ENCODE measurements around the gene TAOK3. TPM values are rescaled to one million over a fixed set of nuclear protein-coding genes. Genes with fewer than 3 reads are reported as not detected.
A peak's percentile ranks its signal among the peaks of the same experiment; 100 is the strongest.

TAOK3 gene
- total RNA-seq, 1 donor from 2014 or later, result 18.3 TPM

DNA sequence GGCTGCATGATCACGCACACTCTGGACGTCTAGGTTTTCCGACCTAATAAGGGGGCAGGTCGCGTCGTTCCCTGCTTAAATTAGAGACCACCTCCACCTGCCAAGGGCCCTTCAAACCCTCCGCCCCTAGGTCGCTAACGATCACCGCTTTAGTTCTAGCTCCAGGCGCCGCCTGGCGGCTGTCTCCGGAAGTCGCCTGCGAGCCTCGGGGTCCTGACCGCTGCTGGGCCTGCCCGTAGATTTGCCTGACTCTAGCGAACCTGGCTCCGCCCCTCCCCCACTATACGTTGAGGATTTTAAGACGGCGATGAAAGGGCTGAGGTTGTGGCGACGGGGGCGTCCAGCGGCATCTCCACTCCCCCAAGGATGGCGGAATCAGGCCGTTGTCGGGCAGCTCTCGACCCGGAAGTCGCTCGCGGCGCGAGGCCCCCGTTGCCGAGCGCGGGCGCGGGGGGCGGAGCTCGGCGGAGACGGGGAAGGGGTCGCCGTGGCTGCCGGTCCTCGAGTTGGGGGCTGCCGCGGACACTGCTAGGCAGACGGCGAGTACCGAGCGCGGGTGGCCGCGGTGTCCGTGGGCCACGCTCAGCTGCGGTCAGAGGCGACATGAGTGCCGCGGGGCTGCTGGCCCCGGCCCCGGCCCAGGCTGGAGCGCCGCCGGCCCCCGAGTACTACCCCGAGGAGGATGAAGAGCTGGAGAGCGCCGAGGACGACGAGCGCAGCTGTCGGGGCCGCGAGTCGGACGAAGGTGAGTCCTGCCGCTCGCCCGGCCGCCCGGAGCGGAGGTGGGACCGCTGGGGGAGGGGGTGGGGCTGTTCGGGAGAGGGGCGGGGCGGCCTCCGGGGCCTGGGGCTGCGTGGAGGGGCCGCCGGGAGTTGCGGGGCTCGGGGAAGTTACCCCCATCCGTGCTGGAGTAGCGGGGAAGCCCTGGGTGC, 3.6 kb upstream of the TAOK3 start, which contains the start of gene SUDS3:
SUDS3 (plus strand) TSS at position 467 of the 932 bp plus-strand sequence; CDS start at position 604, 137 bp downstream.
- peak within 1 kb of the TSS; percentile 99 for H3K27ac Mint-ChIP-seq (ENCODE audit: unreplicated experiment)
- no peaks in the 10 kb centered on the region for H3K27me3 Mint-ChIP-seq (ENCODE audit: low read depth)
- H3K4me3 Mint-ChIP-seq (ENCODE audit: unreplicated experiment), result peak within 1 kb of the TSS; percentile 76
- H3K36me3 Mint-ChIP-seq (ENCODE audit: low read depth), result peaks cover 3% of the 10 kb centered on the region
- peak; percentile 93 for DNase-seq (ENCODE audit: low spot score)
- TF ChIP-seq, protein P1, sequence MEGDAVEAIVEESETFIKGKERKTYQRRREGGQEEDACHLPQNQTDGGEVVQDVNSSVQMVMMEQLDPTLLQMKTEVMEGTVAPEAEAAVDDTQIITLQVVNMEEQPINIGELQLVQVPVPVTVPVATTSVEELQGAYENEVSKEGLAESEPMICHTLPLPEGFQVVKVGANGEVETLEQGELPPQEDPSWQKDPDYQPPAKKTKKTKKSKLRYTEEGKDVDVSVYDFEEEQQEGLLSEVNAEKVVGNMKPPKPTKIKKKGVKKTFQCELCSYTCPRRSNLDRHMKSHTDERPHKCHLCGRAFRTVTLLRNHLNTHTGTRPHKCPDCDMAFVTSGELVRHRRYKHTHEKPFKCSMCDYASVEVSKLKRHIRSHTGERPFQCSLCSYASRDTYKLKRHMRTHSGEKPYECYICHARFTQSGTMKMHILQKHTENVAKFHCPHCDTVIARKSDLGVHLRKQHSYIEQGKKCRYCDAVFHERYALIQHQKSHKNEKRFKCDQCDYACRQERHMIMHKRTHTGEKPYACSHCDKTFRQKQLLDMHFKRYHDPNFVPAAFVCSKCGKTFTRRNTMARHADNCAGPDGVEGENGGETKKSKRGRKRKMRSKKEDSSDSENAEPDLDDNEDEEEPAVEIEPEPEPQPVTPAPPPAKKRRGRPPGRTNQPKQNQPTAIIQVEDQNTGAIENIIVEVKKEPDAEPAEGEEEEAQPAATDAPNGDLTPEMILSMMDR (IDR thresholded peaks at IDR 0.05), result peak; percentile 97
- peaks cover 36% of the 10 kb centered on the region for H3K4me1 Mint-ChIP-seq (ENCODE audit: low read depth)
- no peaks in the 10 kb centered on the region for H3K9me3 Mint-ChIP-seq (ENCODE audit: low read depth)

DNA sequence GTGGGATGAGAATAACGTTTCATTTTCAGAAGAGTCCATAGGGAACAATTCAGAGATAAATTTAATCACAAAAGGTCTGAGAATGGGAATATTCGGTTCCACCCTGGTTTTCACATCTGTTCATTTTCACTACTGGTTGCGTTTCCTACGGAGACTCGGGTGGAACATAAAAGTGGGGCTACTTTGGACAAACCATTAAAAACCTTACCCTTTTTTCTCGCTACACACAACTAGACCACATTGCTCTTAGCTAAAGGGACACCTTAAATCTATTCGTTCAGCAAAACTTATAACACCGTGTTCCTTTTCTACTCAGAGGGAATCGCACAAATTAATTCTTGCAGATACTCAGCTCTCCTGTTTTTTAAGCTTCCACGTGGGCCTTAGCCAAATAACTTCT, 2.6 kb upstream of the TAOK3 start:
- peaks cover 3% of the 10 kb centered on the region for H3K36me3 Mint-ChIP-seq (ENCODE audit: low read depth)
- TF ChIP-seq, protein P1 (IDR thresholded peaks at IDR 0.05), result no peak
- DNase-seq (ENCODE audit: low spot score), result no peak
- H3K27ac Mint-ChIP-seq (ENCODE audit: unreplicated experiment), result no peak overlapping the region
- H3K27me3 Mint-ChIP-seq (ENCODE audit: low read depth), result no peaks in the 10 kb centered on the region
- no peak overlapping the region for H3K4me3 Mint-ChIP-seq (ENCODE audit: unreplicated experiment)
- no peaks in the 10 kb centered on the region for H3K9me3 Mint-ChIP-seq (ENCODE audit: low read depth)
- peaks cover 46% of the 10 kb centered on the region for H3K4me1 Mint-ChIP-seq (ENCODE audit: low read depth)

DNA sequence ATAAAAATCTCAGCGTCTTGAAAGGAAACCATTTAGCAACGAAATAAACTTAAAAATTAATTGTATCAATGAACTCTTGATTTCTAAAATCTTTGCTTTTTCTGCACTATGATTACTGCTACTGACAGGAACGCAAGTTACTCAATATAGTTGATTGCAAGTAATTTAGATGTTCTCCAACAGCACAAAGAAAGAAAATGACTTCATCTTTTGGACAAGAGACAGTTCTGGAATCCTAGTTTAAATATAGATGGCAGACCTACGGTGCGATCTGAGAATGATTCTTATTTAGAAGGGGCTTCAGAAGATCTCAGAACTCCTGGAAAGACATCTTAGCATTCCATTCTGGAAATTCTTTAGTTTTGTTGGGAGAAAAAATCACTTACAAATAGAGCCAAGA, 2.2 kb upstream of the TAOK3 start:
- no peak overlapping the region for H3K27ac Mint-ChIP-seq (ENCODE audit: unreplicated experiment)
- no peak overlapping the region for H3K4me3 Mint-ChIP-seq (ENCODE audit: unreplicated experiment)
- no peak for DNase-seq (ENCODE audit: low spot score)
- peaks cover 1% of the 10 kb centered on the region for H3K36me3 Mint-ChIP-seq (ENCODE audit: low read depth)
- no peaks in the 10 kb centered on the region for H3K27me3 Mint-ChIP-seq (ENCODE audit: low read depth)
- peaks cover 47% of the 10 kb centered on the region for H3K4me1 Mint-ChIP-seq (ENCODE audit: low read depth)
- no peaks in the 10 kb centered on the region for H3K9me3 Mint-ChIP-seq (ENCODE audit: low read depth)
- TF ChIP-seq, protein P1 (IDR thresholded peaks at IDR 0.05), result no peak

DNA sequence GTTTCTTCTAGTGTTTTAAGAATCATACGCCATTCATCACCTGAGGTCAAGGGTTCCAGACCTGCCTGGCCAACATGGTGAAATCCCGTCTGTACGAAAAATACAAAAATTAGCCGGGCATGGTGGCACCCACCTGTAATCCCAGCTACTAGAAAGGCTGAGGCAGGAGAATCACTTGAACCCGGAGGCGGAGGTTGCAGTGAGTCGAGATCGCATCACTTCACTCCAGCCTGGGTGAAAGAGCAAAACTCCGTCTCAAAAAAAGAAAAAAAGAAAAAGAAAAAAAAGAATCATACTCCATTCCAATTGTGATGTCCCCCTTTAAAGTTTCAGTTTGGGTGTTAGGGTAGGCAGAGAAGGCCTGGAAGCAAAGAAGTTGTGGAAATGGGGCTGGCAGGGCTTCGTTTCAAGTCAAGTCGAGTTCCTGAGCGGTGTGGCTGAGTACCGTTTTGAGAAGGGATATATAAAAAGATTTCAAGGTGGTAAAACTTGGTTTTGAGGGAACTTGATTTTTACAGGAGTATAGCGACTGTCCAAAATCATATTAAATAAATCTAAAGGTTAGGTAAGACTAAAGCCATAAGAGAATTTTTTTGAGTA, 1.5 kb upstream of the TAOK3 start:
- Mint-ChIP-seq H3K36me3 (ENCODE audit: low read depth) (no peaks in the 10 kb centered on the region), H3K4me3 (ENCODE audit: unreplicated experiment) (no peak overlapping the region), H3K4me1 (ENCODE audit: low read depth) (peaks cover 47% of the 10 kb centered on the region), H3K27ac (ENCODE audit: unreplicated experiment) (peak overlapping the region; percentile 65), H3K9me3 (ENCODE audit: low read depth) (no peaks in the 10 kb centered on the region), H3K27me3 (ENCODE audit: low read depth) (no peaks in the 10 kb centered on the region)
- no peak for DNase-seq (ENCODE audit: low spot score)
- TF ChIP-seq, protein P1 (IDR thresholded peaks at IDR 0.05), result no peak

DNA sequence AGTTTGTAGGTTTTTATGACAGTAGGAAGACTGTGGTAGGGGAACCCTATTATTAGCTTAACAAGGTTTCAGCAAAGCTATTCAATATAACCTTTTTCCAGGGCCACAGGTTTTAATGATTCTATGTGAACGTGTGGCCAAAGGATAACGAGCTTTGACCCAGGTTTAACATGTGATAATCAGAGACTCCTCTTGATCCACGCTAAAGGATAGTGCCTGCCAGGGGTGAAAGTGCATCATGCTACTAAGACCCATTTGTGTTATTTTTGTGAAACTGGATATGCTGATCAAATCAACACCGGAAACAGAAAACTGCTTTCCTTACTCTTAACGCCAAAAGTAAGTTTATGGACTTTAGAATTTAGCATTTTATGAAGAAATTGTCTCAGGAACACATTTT, 909 bp upstream of the TAOK3 start:
- H3K9me3 Mint-ChIP-seq (ENCODE audit: low read depth), result no peaks in the 10 kb centered on the region
- H3K27ac Mint-ChIP-seq (ENCODE audit: unreplicated experiment), result no peak overlapping the region
- H3K36me3 Mint-ChIP-seq (ENCODE audit: low read depth), result no peaks in the 10 kb centered on the region
- H3K4me3 Mint-ChIP-seq (ENCODE audit: unreplicated experiment), result peak overlapping the region; percentile 93
- peaks cover 47% of the 10 kb centered on the region for H3K4me1 Mint-ChIP-seq (ENCODE audit: low read depth)
- H3K27me3 Mint-ChIP-seq (ENCODE audit: low read depth), result no peaks in the 10 kb centered on the region
- DNase-seq (ENCODE audit: low spot score), result no peak
- TF ChIP-seq, protein P1 (IDR thresholded peaks at IDR 0.05), result no peak
